NCI-H748 (cell line): ENCODE results near the gene SLC25A26.
"Not testable (repeated sequence)": the region's sequence is repeated elsewhere in the genome, so short reads cannot be mapped to it uniquely, and the experiment has no call there.

ENCODE experiments used
- DNase-seq: peaks from one replicate; lab custom pipeline; 2025; ENCODE audit not compliant: unreplicated experiment; lab: John Stamatoyannopoulos, UW

SLC25A26 gene

GRCh38 chr3:66406163-66406562 lies 185.4 kb downstream of the SLC25A26 start:
- DNase-seq: no peak

- DNase-seq: no peak
Observed at GRCh38 chr3:66406831-66407610, 186.2 kb downstream of the SLC25A26 start.

GRCh38 chr3:66407611-66408218 lies 186.9 kb downstream of the SLC25A26 start:
- DNase-seq: peak; percentile 57

- DNase-seq: no peak
Observed at GRCh38 chr3:66409771-66410754, 189.3 kb downstream of the SLC25A26 start.

DNA sequence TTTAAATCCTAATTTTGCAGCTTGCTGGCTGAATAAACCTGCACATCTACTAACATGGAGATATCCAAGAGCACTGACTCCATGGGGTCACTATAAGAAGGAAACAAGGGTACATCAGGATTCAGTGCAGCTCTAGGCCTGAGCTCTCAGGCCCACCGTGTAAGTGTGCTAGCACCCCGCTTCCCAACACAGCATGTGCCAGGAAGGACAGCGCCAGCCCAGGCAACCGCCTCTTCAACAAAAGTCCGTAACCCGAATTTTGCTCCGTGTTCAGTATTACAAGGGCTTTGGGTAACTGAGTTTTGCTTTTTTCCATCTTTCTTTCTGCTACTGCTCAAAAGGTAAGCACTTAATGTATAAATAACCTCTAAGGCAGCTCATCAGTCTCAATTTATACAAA lies 190.2 kb downstream of the SLC25A26 start:
- DNase-seq: no peak

- DNase-seq: no peak
Observed at GRCh38 chr3:66411474-66411873, 190.7 kb downstream of the SLC25A26 start.

DNA sequence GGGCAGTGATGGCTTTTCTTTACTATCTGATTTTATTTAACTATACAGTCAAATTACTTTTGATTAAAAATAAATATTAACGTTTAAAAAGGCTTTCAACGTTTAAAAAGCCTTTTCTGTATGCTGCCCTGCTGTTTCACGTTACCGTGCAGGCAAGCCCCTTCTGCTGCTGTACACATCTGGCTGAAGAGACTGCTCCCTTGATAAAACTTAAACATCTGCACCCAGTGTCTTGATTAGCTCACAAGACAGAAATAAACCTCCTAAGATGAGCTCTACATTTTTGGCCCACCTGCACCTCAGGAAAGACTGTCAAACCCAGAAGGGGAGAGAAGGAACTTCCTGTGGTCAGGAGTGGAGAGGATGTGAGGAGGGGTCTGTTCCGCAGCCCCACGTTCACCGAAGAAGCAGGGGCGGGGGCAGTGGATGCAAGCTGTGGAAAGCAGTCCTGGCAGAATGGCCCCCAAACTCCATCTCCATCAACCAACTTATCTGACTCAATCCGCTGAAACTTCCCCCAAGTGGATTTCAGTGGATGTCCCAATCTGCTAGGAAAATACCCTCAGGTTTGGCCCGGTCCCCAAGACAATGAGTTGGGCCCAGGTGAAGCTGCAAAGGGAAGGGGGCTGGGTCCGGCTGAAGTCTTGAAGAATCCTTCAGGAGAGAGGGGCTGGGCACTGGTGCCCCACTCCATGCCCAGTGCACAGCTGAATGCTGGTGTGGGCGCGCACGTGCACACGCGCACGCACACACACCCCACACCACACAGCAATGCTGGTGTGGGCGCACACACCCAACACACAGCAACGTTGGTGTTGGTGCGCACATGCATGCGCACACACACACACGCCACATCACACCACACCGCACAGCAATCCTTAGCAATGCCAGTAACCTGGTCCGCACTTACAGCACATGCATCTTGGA lies 191.4 kb downstream of the SLC25A26 start:
- DNase-seq: no peak

GRCh38 chr3:66413151-66413751 lies 192.4 kb downstream of the SLC25A26 start:
- DNase-seq: no peak

DNA sequence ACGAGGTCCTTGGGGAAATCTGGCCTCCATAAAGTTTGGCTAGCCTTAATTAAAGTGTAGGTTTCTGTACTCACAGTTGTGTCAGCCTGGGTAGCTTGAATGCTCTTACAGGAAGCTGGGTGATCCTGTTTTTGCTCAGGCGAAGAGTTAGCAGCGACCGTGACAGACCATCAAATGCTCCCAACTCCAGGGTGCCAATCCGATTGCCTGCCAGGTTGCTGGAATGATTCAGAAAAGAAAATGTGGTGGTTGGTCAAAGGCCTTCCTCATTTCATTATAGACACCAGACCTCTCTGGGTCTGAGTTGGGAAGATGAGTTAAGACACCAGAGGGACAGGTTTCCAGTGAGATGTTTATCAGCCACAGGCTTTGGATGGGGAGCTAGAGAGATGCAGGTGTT lies 194.0 kb downstream of the SLC25A26 start:
- DNase-seq: no peak

DNA sequence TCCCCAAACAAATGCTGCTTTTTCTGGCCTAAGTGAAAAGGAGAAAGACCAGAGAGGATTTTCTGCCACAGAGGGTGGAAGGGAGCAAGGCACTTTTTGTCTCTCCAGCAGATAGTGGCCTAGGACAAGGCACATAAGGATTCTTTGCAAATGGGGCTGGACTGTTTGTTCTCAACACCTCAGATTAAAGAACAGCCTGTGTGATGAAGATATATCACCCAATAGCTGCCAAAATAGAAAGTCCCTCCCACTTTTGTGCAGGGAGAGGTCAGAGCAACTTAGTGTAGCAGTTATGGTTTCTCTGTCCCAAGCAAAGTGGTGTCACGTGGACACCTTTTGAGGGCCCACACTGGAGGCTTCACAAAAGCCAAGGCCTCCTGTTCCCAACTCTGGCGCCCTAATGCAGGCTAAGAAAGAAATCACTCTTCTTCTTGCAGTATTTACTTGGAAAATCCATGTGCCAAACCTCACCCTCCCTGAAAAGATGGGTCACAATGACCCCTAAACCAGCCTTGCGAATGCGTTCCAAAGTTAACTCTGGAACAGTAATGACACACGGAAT lies 195.1 kb downstream of the SLC25A26 start:
- no peak for DNase-seq

DNA sequence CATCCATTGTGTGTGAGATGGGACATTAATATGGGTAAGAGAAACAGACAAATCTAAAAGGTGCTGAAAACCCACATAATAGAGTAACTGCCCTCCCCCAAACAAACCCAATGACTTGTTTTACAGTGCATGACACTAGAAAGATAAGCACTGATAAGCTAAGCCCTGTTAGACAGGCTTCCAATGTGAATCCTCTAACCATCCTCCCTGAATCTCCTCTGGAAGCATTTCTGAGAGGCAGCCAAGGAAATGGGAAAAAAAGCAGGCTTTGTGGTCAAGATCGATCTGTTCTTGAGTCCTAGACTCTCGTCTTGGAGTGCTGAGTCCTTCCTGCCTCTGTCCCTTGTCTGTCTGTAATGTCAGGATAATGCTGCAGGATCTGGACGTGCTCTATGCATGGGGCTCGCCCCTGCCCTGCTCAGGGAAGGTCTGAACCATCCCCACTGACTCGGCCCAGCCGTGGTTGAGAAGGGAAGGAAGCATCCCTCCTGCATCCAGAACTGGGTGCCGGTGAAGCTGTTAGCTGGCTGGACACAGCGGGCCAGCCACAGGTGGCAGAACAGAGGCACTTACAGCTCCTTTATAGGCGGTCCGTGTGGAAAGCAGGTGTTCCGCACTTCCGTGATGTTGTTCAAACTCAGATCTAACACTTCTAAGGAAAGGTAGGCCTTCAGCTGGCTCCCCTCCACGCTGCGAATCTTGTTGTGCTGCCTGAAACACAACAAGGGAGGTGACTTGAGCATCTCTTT lies 195.9 kb downstream of the SLC25A26 start:
- DNase-seq: no peak

DNA sequence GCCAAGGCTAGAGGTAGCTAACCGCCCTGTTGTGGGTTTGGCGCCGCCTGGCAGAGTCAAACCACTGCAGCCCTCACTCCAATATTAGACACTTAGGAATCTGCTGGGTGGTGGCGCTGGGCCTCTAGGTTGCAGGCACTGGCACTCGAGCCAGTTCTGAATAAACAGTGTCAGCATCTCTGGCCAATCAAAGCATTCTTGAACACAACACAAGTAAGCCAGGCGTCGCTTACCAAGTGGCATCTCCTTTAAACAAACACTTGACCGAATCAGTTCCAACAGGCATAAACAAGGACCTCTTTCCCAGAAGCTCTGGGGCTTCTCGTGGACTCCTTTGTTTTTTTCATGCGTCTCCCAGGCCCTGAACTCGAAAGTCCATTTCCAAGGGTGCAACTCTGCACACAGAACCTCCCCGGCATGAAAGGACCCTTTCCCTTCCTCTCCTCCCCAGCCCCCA lies 197.7 kb downstream of the SLC25A26 start:
- no peak for DNase-seq

GRCh38 chr3:66419036-66419435 lies 198.2 kb downstream of the SLC25A26 start:
- DNase-seq: no peak

- DNase-seq: not testable (repeated sequence)
Observed at GRCh38 chr3:66421144-66421543, 200.3 kb downstream of the SLC25A26 start.

DNA sequence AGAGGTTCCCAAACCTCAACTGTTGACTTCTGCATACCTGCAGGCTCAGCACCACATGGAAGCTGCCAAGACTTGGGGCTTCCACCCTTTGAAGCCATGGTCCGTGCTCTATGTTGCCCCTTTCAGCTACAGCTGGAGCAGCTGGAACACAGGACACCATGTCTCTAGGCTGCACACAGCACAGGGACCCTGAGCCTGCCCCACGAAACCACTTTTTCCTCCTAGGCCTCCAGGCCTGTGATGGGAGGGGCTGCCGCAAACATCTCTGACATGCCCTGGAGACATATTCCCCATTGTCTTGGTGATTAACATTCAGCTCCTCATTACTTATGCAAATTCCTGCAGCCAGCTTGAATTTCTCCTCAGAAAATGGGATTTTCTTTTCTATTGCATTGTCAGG lies 201.1 kb downstream of the SLC25A26 start:
- DNase-seq: not testable (repeated sequence)

DNA sequence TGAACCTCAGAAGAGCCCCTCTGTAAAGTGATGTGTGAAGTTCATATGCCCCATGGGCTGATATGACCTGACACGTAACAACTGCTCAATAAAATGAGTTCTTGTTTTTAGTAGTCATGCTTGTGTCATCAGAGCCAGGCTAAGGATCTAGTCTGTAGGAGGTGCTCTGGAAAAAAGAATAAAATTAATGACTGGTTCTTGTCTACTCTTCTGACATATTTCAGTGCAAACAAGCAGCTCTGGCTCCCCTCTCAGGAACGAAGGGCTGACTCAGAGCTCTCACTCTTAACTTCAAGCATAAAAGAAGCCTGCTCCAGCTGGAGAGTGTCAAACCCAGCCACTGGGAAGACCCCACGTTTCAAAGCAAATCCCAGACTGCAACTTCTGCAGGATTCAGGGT lies 203.0 kb downstream of the SLC25A26 start:
- no peak for DNase-seq

DNA sequence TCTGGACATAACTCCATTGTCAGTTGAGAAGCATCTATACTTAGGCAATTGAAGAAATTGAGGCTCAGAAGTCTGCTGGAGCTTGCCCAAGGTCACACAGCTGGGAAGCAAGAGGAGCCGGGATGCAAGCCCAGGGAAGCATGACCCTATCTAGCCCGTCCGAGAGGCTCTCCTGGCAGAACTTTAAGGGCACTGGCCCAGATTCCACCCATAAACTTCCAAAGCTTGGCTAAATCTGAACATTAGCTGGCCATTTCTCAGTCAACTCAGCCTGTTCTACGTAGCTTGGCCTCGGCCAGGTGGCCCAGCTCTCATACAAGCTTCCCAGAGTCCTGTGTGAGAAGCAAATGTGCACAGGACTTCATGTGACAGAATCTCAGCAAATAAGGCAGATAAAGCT lies 204.2 kb downstream of the SLC25A26 start:
- DNase-seq: no peak

DNA sequence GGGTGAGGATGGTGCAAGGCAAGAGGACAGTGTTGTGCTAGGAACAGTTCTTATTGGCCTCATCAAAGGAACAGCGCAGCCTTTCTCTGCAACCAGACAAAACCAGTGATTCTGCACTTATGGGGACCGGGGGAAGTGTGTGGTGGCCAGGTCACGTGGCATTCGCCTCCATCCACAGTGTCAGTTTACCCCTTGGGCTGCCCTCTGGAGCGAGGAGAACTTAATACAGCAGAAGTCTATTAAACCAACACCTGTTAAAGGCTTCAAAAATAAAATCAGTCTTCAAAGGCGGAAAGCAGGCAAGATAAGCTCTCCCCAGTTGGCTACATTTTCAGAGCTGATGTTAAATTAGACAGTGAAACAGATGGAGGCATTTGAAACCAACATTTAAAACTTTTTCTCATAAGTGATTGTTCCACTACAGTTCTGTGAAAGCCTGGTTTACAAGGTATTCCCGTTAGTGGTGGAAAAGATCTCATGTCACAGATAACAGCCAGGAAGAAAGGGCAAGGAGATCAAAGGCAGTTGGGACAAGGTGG lies 204.8 kb downstream of the SLC25A26 start:
- no peak for DNase-seq

DNA sequence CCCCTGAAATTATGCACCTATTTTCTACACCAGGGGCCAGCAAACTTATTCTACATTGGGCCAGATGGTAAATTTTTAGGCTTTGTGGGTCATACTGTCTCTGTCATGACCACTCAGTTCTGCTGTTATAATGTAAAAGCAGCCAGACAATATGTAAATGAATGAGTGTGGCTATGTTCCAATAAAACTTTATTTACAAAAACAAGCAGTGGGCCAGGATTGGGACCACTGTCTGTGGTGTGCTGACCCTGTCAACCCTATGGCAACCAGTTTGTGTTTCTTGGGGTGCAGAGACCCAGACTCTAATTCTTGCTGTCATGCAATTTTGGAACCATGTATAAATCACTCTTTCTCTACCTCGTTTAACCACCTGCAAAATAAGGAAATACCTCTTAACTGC lies 205.3 kb downstream of the SLC25A26 start:
- DNase-seq: no peak
